Panc1 (cell line): ENCODE measurements around the gene CD151. TPM values are rescaled to one million over a fixed set of nuclear protein-coding genes. Genes with fewer than 3 reads are reported as not detected.

Experiments
- ATAC-seq: fragments of 200-7000 bp; cut with Tn5 transposase; 2 replicates; pipeline ENCODE4 v1.9.1; 2020; ENCODE audit warnings: mild to moderate bottlenecking, moderate library complexity
- BruUV-seq: library from RNA; stranded (reverse); fragments of 400-500 nt; replicated peaks from 2 replicates; lab custom pipeline; 2021; lab: Mats Ljungman, UMichigan
- CTCF ChIA-PET: fragments of 300-600 bp; sonication (Branson Sonifier 250); formaldehyde crosslinking; loops from one replicate; lab custom pipeline; 2022; ENCODE audit warnings: antibody characterized with exemption; lab: Charles Lee
- POLR2A ChIA-PET: fragments of 300-600 bp; sonication (Branson Sonifier 250); formaldehyde crosslinking; loops from one replicate; lab custom pipeline; 2022; ENCODE audit warnings: antibody characterized with exemption; lab: Charles Lee
- DNase-seq: peaks from one replicate; pipeline ENCODE4 v3.0.0-alpha.2; 2010; ENCODE audit warnings: low read depth, low spot score
- H3K27ac ChIP-seq: 2 replicates; pipeline ENCODE4 v1.5.1; 2011; ENCODE audit warnings: mild to moderate bottlenecking, low read length, inconsistent platforms
- H3K27me3 ChIP-seq: fragments of 200-500 bp; sonication (Bioruptor generic); 2 replicates; pipeline ENCODE4 v1.6.0; 2014; ENCODE audit warnings: low read length, inconsistent platforms; ENCODE audit not compliant: control insufficient read depth, insufficient read depth
- H3K36me3 ChIP-seq: fragments of 200-500 bp; sonication (Bioruptor generic); 2 replicates; pipeline ENCODE4 v1.5.1; 2014; ENCODE audit warnings: inconsistent platforms, mild to moderate bottlenecking, low read length, moderate library complexity; ENCODE audit not compliant: control insufficient read depth, insufficient read depth
- H3K4me1 ChIP-seq: 2 replicates; pipeline ENCODE4 v1.5.1; 2011; ENCODE audit warnings: inconsistent platforms, mild to moderate bottlenecking, low read length, moderate library complexity; ENCODE audit not compliant: control insufficient read depth, insufficient read depth
- H3K4me3 ChIP-seq, 2 experiments: 2 replicates each; pipeline ENCODE4 v1.5.1; 2011 to 2012; ENCODE audit warnings: low read depth in 2 of 2, low read length in 2 of 2, mild to moderate bottlenecking in 2 of 2, inconsistent platforms in 1 of 2, moderate library complexity in 1 of 2
- H3K9me3 ChIP-seq: fragments of 200-500 bp; sonication (Bioruptor generic); 2 replicates; pipeline ENCODE4 v1.5.1; 2014; ENCODE audit warnings: low read depth, mild to moderate bottlenecking, inconsistent platforms, low read length, moderate library complexity; ENCODE audit not compliant: control insufficient read depth, insufficient read depth
- CTCF ChIP-seq: fragments of 450-650 bp; IDR thresholded peaks from 2 replicates; pipeline ENCODE4 v1.5.1; 2017; ENCODE audit warnings: mild to moderate bottlenecking
- POLR2AphosphoS5 ChIP-seq: IDR thresholded peaks from 2 replicates; pipeline ENCODE4 v1.6.1; 2012; ENCODE audit warnings: mild to moderate bottlenecking, low read depth, low read length, moderate library complexity
- SIN3A ChIP-seq: IDR thresholded peaks from 2 replicates; pipeline ENCODE4 v1.6.1; 2012; ENCODE audit warnings: low read depth, mild to moderate bottlenecking, low read length, moderate library complexity, borderline replicate concordance; ENCODE audit not compliant: insufficient read depth
- TCF7L2 ChIP-seq: IDR thresholded peaks from 2 replicates; pipeline ENCODE4 v1.6.1; 2011; ENCODE audit warnings: mild to moderate bottlenecking, low read depth, low read length, inconsistent platforms
- in situ Hi-C: cut with HindIII; loops from 2 replicates; pipeline ENCODE4 v1.10.0; 2016; ENCODE audit warnings: low sequenced_read_pairs, low pct_unique_long_range_greater_than_20kb
- intact Hi-C: fragments of 100-400 bp; cut with micrococcal nuclease; formaldehyde crosslinking; loops from one replicate; pipeline ENCODE4 v1.10.0; 2022; ENCODE audit not compliant: unreplicated experiment
- total RNA-seq: library from RNA; stranded (reverse); gene quantifications from one replicate; pipeline ENCODE4 v1.2.1, GENCODE V29; 2021; ENCODE audit not compliant: unreplicated experiment
- TF ChIP-seq, protein P1 (sequence below), 2 experiments: IDR thresholded peaks; 2 replicates each; pipeline ENCODE4 v1.6.1; 2011 to 2012; ENCODE audit warnings: low read depth in 2 of 2, control low read depth in 1 of 2, low read length in 1 of 2, mild to moderate bottlenecking in 1 of 2, moderate library complexity in 1 of 2; ENCODE audit not compliant: insufficient read depth in 1 of 2

Gene CD151
- total RNA-seq, 1 experiment from 2014 or later, result 680 TPM

DNA sequence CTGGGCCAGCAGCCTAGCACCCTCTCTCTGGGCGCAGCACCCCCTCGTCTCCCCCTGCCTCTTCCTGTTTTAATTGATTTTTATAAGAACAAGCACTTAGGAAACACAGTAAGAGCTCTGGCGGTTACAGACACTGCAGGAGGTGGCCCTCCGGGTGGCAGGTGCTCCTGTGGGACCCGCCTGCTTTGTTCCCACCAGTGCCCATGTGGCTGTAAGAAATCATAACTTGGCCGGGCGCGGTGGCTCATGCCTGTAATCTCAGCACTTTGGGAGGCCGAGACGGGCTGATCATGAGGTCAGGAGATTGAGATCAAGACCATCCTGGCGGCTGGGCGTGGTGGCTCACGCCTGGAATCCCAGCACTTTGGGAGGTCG, 28.3 kb downstream of the CD151 start:
- in situ Hi-C loops, result no loop called here
- ATAC-seq, result no peak
- H3K36me3 ChIP-seq, result no peaks in the 10 kb centered on the region
- TF ChIP-seq TCF7L2, result no peak
- no peak for TF ChIP-seq POLR2AphosphoS5
- no peak for DNase-seq
- H3K27me3 ChIP-seq, result no peaks in the 10 kb centered on the region
- ChIA-PET CTCF (no interaction called here), POLR2A (interaction anchor here (0.6 kb wide), 1 partner anchor 338 kb away, joined by 3 read pairs; no protein-coding TSS in a partner anchor)
- intact Hi-C loops, result no loop called here
- H3K4me1 ChIP-seq, result peaks cover 76% of the 10 kb centered on the region
- no TSS peak for BruUV-seq
- H3K9me3 ChIP-seq, result no peaks in the 10 kb centered on the region
- H3K4me3 ChIP-seq, result no peak overlapping the region
- H3K27ac ChIP-seq, result no peak overlapping the region

DNA sequence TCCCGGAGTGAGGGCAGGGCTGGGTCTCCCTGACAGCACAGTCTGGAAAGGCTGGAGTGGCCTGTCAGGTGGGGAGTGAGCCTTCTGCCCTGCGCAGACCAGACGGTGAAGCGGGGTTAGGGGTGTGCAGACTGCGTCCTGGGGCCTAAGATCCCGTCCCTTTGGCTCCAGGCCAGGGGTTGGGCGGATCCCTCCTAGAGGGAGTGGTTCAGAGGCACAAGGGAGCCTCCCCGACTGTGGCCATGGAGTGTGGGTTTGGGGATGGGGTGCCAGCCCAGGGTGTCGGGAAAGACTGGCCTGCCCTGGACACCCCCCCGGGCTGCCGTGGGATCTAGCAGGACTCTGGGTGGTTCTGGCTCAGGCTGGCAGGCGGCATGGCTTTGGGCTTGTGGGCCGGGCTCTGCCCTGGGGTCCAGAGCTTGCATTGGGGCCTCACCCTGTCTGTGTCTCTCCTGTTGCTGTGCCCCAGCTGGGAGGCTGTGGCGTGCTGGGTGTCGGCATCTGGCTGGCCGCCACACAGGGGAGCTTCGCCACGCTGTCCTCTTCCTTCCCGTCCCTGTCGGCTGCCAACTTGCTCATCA, 29.4 kb downstream of the CD151 start:
- Histone ChIP-seq H3K4me1 (peaks cover 76% of the 10 kb centered on the region), H3K4me3 (no peak overlapping the region), H3K27me3 (no peaks in the 10 kb centered on the region), H3K9me3 (no peaks in the 10 kb centered on the region), H3K27ac (no peak overlapping the region), H3K36me3 (no peaks in the 10 kb centered on the region)
- ATAC-seq, result peak; percentile 7
- in situ Hi-C loops, result no loop called here
- BruUV-seq, result no TSS peak
- no peak for DNase-seq
- ChIA-PET POLR2A (no interaction called here), CTCF (interaction anchor here (0.7 kb wide), 1 partner anchor 54 kb away, joined by 3 read pairs; no protein-coding TSS in a partner anchor)
- TF ChIP-seq TCF7L2 (no peak), CTCF (no peak), POLR2AphosphoS5 (no peak; the same call in 1 of the 2 replicates)
- TF ChIP-seq, protein P1, sequence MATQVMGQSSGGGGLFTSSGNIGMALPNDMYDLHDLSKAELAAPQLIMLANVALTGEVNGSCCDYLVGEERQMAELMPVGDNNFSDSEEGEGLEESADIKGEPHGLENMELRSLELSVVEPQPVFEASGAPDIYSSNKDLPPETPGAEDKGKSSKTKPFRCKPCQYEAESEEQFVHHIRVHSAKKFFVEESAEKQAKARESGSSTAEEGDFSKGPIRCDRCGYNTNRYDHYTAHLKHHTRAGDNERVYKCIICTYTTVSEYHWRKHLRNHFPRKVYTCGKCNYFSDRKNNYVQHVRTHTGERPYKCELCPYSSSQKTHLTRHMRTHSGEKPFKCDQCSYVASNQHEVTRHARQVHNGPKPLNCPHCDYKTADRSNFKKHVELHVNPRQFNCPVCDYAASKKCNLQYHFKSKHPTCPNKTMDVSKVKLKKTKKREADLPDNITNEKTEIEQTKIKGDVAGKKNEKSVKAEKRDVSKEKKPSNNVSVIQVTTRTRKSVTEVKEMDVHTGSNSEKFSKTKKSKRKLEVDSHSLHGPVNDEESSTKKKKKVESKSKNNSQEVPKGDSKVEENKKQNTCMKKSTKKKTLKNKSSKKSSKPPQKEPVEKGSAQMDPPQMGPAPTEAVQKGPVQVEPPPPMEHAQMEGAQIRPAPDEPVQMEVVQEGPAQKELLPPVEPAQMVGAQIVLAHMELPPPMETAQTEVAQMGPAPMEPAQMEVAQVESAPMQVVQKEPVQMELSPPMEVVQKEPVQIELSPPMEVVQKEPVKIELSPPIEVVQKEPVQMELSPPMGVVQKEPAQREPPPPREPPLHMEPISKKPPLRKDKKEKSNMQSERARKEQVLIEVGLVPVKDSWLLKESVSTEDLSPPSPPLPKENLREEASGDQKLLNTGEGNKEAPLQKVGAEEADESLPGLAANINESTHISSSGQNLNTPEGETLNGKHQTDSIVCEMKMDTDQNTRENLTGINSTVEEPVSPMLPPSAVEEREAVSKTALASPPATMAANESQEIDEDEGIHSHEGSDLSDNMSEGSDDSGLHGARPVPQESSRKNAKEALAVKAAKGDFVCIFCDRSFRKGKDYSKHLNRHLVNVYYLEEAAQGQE (IDR thresholded peaks at IDR 0.05; ENCODE audit: insufficient read depth in 1 of 2, low read depth in 2 of 2, low read length in 1 of 2), result no peak
- intact Hi-C loops, result no loop called here

- POLR2A ChIA-PET, result no interaction called here
- Histone ChIP-seq H3K4me3 (no peak overlapping the region), H3K27ac (no peak overlapping the region), H3K4me1 (peaks cover 78% of the 10 kb centered on the region), H3K36me3 (no peaks in the 10 kb centered on the region), H3K9me3 (no peaks in the 10 kb centered on the region), H3K27me3 (no peaks in the 10 kb centered on the region)
- no TSS peak for BruUV-seq
- no peak for DNase-seq
- TF ChIP-seq SIN3A, result no peak
- TF ChIP-seq POLR2AphosphoS5, result no peak
- no peak for TF ChIP-seq CTCF
- TF ChIP-seq, protein P1 (IDR thresholded peaks at IDR 0.05; ENCODE audit: insufficient read depth in 1 of 2, low read depth in 2 of 2, low read length in 1 of 2), result no peak
- TF ChIP-seq TCF7L2, result no peak
- in situ Hi-C loops, result no loop called here
- CTCF ChIA-PET, result no interaction called here
- no peak for ATAC-seq
- intact Hi-C loops, result no loop called here
These were observed 29.9 kb downstream of the CD151 start for GRCh38 chr11:862696-863022.
